Hindlimb muscle (tissue), 1 donor: ENCODE data around the gene MSMP. TPM values are rescaled to one million over a fixed set of nuclear protein-coding genes. Genes with fewer than 3 reads are reported as not detected.

Experiments
- DNase-seq: peaks from one replicate; pipeline ENCODE4 v3.0.0-alpha.2; 2013
- polyA plus RNA-seq: library from polyadenylated mRNA; unstranded; fragments of 120-200 nt; gene quantifications from one replicate; pipeline ENCODE4 v1.2.1, GENCODE V29; 2013; ENCODE audit not compliant: insufficient read length

Gene MSMP
- polyA plus RNA-seq, 1 donor = not detected

- DNase-seq = no peak
These were observed 35.2 kb downstream of the MSMP start for GRCh38 chr9:35718721-35719511.

- DNase-seq = no peak
These were observed 36.8 kb downstream of the MSMP start for GRCh38 chr9:35717132-35717870.

GRCh38 chr9:35716230-35716629 is 37.8 kb downstream of the MSMP start:
- no peak for DNase-seq

GRCh38 chr9:35714579-35715252 is 39.4 kb downstream of the MSMP start:
- no peak for DNase-seq

GRCh38 chr9:35714123-35714522 is 40.0 kb downstream of the MSMP start:
- DNase-seq = no peak

- DNase-seq = no peak
These were observed 40.5 kb downstream of the MSMP start for GRCh38 chr9:35713578-35713977.

- no peak for DNase-seq
These were observed 41.2 kb downstream of the MSMP start for GRCh38 chr9:35712762-35713400.

GRCh38 chr9:35711501-35712428 is 42.3 kb downstream of the MSMP start:
- DNase-seq = no peak

- no peak for DNase-seq
These were observed 43.1 kb downstream of the MSMP start for GRCh38 chr9:35710818-35711500.

GRCh38 chr9:35708146-35708545 is 45.9 kb downstream of the MSMP start:
- DNase-seq = no peak

- DNase-seq = no peak
These were observed 47.1 kb downstream of the MSMP start for GRCh38 chr9:35706951-35707350.

GRCh38 chr9:35705836-35706430 is 48.1 kb downstream of the MSMP start:
- DNase-seq = no peak

- DNase-seq = no peak
These were observed 48.7 kb downstream of the MSMP start for GRCh38 chr9:35705372-35705771.

GRCh38 chr9:35703906-35704672 is 50.0 kb downstream of the MSMP start:
- no peak for DNase-seq

Other genes starting within 250 kb of the MSMP start
- gene TESK1, start 149.0 kb downstream of the MSMP start, polyA plus RNA-seq = 51.2 TPM
- gene CD72, start 135.9 kb downstream of the MSMP start, polyA plus RNA-seq = 2.6 TPM
- gene SIT1, start 103.3 kb downstream of the MSMP start, polyA plus RNA-seq = not detected
- not detected for gene RMRP, start 96.3 kb downstream of the MSMP start, polyA plus RNA-seq
- gene CCDC107, start 96.0 kb downstream of the MSMP start, polyA plus RNA-seq = 21.0 TPM
- gene ARHGEF39, start 89.1 kb downstream of the MSMP start, polyA plus RNA-seq = 5.6 TPM
- gene CA9, start 80.3 kb downstream of the MSMP start, polyA plus RNA-seq = 0.50 TPM
- 10,018 TPM for gene TPM2, start 64.4 kb downstream of the MSMP start, polyA plus RNA-seq
- gene TLN1, start 22.1 kb downstream of the MSMP start, polyA plus RNA-seq = 117 TPM
- 25.6 TPM for gene CREB3, start 21.6 kb downstream of the MSMP start, polyA plus RNA-seq
- 62.5 TPM for gene GBA2, start 5.0 kb downstream of the MSMP start, polyA plus RNA-seq
- 20.8 TPM for gene RGP1, start 5.0 kb downstream of the MSMP start, polyA plus RNA-seq
- 20.4 TPM for gene NPR2, start 37.3 kb upstream of the MSMP start, polyA plus RNA-seq
- gene SPAG8, start 58.0 kb upstream of the MSMP start, polyA plus RNA-seq = 1.7 TPM
- 30.4 TPM for gene HINT2, start 60.8 kb upstream of the MSMP start, polyA plus RNA-seq
- gene FAM221B, start 74.5 kb upstream of the MSMP start, polyA plus RNA-seq = 0.35 TPM
- 26.9 TPM for gene TMEM8B, start 75.0 kb upstream of the MSMP start, polyA plus RNA-seq
- gene OR13J1, start 116.1 kb upstream of the MSMP start, polyA plus RNA-seq = not detected
- 0.83 TPM for gene HRCT1, start 151.9 kb upstream of the MSMP start, polyA plus RNA-seq
- gene SPAAR, start 155.2 kb upstream of the MSMP start, polyA plus RNA-seq = 2.3 TPM
- not detected for gene OR2S2, start 203.9 kb upstream of the MSMP start, polyA plus RNA-seq